Sigmoid colon (tissue), 4 donors: ENCODE results near the gene POLR2F.

Experiments
- POLR2A ChIP-seq, 2 donors: fragments of 450-650 bp; IDR thresholded peaks; one replicate each; pipeline ENCODE4 v1.6.1; 2016; ENCODE audit warnings: antibody characterized with exemption in 2 of 2, mild to moderate bottlenecking in 2 of 2, moderate library complexity in 2 of 2
- POLR2AphosphoS5 ChIP-seq, 4 donors: sonication (generic); formaldehyde crosslinking; IDR thresholded peaks; one replicate each; pipeline ENCODE4 v1.6.1; 2017; ENCODE audit warnings: antibody characterized with exemption in 4 of 4
- TF ChIP-seq, protein P1 (sequence below), 4 experiments: fragments of 450-650 bp in 3 of 4; fragments of 200-600 bp in 1 of 4; IDR thresholded peaks; one replicate each; pipeline ENCODE4 v1.5.1; 2016 to 2019; ENCODE audit warnings: antibody characterized with exemption in 4 of 4, mild to moderate bottlenecking in 3 of 4, moderate library complexity in 2 of 4

DNA sequence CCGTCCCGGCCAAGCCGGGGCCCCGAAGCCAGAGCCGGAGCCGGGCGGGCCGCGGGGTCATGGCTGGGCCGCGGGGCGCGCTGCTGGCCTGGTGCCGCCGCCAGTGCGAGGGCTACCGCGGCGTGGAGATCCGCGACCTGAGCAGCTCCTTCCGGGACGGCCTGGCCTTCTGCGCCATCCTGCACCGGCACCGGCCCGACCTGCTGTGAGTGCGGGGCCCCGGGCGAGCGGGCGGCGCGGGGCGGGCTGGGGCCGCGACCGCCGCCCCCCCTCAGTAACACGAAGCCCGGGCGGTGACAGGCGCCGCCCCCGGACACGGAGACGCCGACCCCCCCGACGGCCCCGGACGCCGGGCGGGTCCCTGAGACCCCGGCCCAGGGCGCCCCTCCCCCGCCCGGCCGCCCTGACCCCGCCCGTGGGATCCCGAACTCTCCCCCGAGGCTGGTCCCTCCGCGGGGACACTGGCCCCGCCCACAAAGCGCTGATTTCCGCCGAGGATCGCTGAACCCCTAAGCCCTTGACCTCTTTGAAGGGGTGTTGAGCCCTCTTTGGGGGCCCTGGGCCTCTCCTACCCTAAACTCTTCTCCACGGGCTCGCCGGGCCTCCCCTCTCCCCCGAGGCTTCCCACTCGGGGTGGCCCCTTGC is 47.0 kb upstream of the POLR2F start:
- TF ChIP-seq, protein P1, sequence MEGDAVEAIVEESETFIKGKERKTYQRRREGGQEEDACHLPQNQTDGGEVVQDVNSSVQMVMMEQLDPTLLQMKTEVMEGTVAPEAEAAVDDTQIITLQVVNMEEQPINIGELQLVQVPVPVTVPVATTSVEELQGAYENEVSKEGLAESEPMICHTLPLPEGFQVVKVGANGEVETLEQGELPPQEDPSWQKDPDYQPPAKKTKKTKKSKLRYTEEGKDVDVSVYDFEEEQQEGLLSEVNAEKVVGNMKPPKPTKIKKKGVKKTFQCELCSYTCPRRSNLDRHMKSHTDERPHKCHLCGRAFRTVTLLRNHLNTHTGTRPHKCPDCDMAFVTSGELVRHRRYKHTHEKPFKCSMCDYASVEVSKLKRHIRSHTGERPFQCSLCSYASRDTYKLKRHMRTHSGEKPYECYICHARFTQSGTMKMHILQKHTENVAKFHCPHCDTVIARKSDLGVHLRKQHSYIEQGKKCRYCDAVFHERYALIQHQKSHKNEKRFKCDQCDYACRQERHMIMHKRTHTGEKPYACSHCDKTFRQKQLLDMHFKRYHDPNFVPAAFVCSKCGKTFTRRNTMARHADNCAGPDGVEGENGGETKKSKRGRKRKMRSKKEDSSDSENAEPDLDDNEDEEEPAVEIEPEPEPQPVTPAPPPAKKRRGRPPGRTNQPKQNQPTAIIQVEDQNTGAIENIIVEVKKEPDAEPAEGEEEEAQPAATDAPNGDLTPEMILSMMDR (IDR thresholded peaks at IDR 0.05), result no peak
- TF ChIP-seq POLR2A (IDR thresholded peaks at IDR 0.05) (no peak), POLR2AphosphoS5 (IDR thresholded peaks at IDR 0.05) (no peak)
